IMR-90 (cell line): ENCODE measurements around the gene KBTBD6. TPM values are rescaled to one million over a fixed set of nuclear protein-coding genes. Genes with fewer than 3 reads are reported as not detected.

Source experiments
- ATAC-seq: fragments of 200-7000 bp; cut with Tn5 transposase; 2 replicates; pipeline ENCODE4 v1.9.1; 2020; ENCODE audit warnings: low read depth, mild to moderate bottlenecking, moderate library complexity
- BruUV-seq: library from RNA; stranded (reverse); fragments of 400-500 nt; replicated peaks from 2 replicates; lab custom pipeline; 2021; lab: Mats Ljungman, UMichigan
- CTCF ChIA-PET: fragments of 300-600 bp; formaldehyde crosslinking; extraction: SDS; loops from one replicate; lab custom pipeline; 2021; ENCODE audit warnings: antibody characterized with exemption; lab: Yijun Ruan, JAX
- POLR2A ChIA-PET: fragments of 300-600 bp; sonication (Branson Sonifier 250); formaldehyde crosslinking; loops from one replicate; lab custom pipeline; 2022; ENCODE audit warnings: antibody characterized with exemption; ENCODE audit not compliant: unreplicated experiment; lab: Charles Lee
- DNase-seq: peaks from one replicate; pipeline ENCODE4 v3.0.0; 2013
- H2AFZ ChIP-seq: replicated peaks from 2 replicates; pipeline ENCODE3; 2013; ENCODE audit warnings: low read length, mild to moderate bottlenecking; ENCODE audit not compliant: poor library complexity
- H2AK5ac ChIP-seq: 2 replicates; pipeline ENCODE4 v1.6.1; 2013; ENCODE audit warnings: low read depth, low read length, inconsistent platforms
- H2AK9ac ChIP-seq: replicated peaks from 2 replicates; pipeline ENCODE3; 2013; ENCODE audit warnings: mild to moderate bottlenecking, low read depth, low read length, moderate library complexity; ENCODE audit not compliant: poor library complexity
- H2BK120ac ChIP-seq: 2 replicates; pipeline ENCODE4 v1.6.1; 2013; ENCODE audit warnings: low read depth, low read length, inconsistent platforms
- H2BK15ac ChIP-seq: 3 replicates; pipeline ENCODE4 v1.6.1; 2013; ENCODE audit warnings: low read depth, low read length, inconsistent platforms
- H2BK20ac ChIP-seq: 2 replicates; pipeline ENCODE4 v1.6.1; 2013; ENCODE audit warnings: low read depth, mild to moderate bottlenecking, inconsistent platforms, low read length, moderate library complexity
- H2BK5ac ChIP-seq: 2 replicates; pipeline ENCODE4 v1.6.1; 2013; ENCODE audit warnings: mild to moderate bottlenecking, low read depth, low read length, inconsistent platforms; ENCODE audit not compliant: poor library complexity, severe bottlenecking
- H3K14ac ChIP-seq: replicated peaks from 2 replicates; pipeline ENCODE4 v1.6.1; 2013; ENCODE audit warnings: low read depth, low read length, inconsistent platforms
- H3K18ac ChIP-seq: 2 replicates; pipeline ENCODE4 v1.6.1; 2013; ENCODE audit warnings: low read depth, low read length, control low read depth
- H3K23ac ChIP-seq: 2 replicates; pipeline ENCODE4 v1.6.1; 2013; ENCODE audit warnings: low read depth, low read length, inconsistent platforms
- H3K27ac ChIP-seq: 2 replicates; pipeline ENCODE4 v1.5.1; 2013; ENCODE audit warnings: mild to moderate bottlenecking, control low read depth, low read length; ENCODE audit not compliant: insufficient read depth
- H3K27me3 ChIP-seq: 2 replicates; pipeline ENCODE4 v1.6.1; 2013; ENCODE audit warnings: low read length; ENCODE audit not compliant: control insufficient read depth, insufficient read depth
- H3K36me3 ChIP-seq: 2 replicates; pipeline ENCODE4 v1.6.1; 2013; ENCODE audit warnings: low read length, mixed read lengths; ENCODE audit not compliant: control insufficient read depth, insufficient read depth
- H3K4ac ChIP-seq: 2 replicates; pipeline ENCODE4 v1.6.1; 2013; ENCODE audit warnings: low read depth, low read length, inconsistent platforms
- H3K4me1 ChIP-seq: 2 replicates; pipeline ENCODE4 v1.6.1; 2013; ENCODE audit warnings: low read length, mixed read lengths; ENCODE audit not compliant: control insufficient read depth, insufficient read depth
- H3K4me2 ChIP-seq: 2 replicates; pipeline ENCODE4 v1.6.1; 2013; ENCODE audit warnings: low read depth, mild to moderate bottlenecking, control low read depth, low read length, moderate library complexity
- H3K4me3 ChIP-seq: 2 replicates; pipeline ENCODE4 v1.5.1; 2013; ENCODE audit warnings: low read depth, mild to moderate bottlenecking, control low read depth, low read length, moderate library complexity; ENCODE audit not compliant: insufficient read depth
- H3K56ac ChIP-seq: 2 replicates; pipeline ENCODE4 v1.6.1; 2013; ENCODE audit warnings: low read length, inconsistent platforms; ENCODE audit not compliant: insufficient read depth; ENCODE audit errors: extremely low read depth
- H3K79me1 ChIP-seq, 2 experiments: 2 replicates each; pipeline ENCODE4 v1.6.1; 2013; ENCODE audit warnings: low read length in 2 of 2, inconsistent platforms in 1 of 2, low read depth in 1 of 2
- H3K9ac ChIP-seq: 2 replicates; pipeline ENCODE4 v1.6.1; 2013; ENCODE audit warnings: low read depth, low read length, control low read depth
- H3K9me1 ChIP-seq: 2 replicates; pipeline ENCODE4 v1.6.1; 2013; ENCODE audit warnings: low read length, inconsistent platforms; ENCODE audit not compliant: insufficient read depth
- H3K9me3 ChIP-seq: 2 replicates; pipeline ENCODE4 v1.6.1; 2013; ENCODE audit warnings: low read length; ENCODE audit not compliant: control insufficient read depth, insufficient read depth
- H4K20me1 ChIP-seq: 2 replicates; pipeline ENCODE4 v1.6.1; 2013; ENCODE audit warnings: low read length, inconsistent platforms; ENCODE audit not compliant: insufficient read depth
- H4K5ac ChIP-seq: 2 replicates; pipeline ENCODE4 v1.6.1; 2013; ENCODE audit warnings: mild to moderate bottlenecking, low read depth, low read length, control low read depth
- H4K8ac ChIP-seq, 2 experiments: 2 replicates each; pipeline ENCODE4 v1.6.1; 2013; ENCODE audit warnings: low read depth in 2 of 2, low read length in 2 of 2, control low read depth in 1 of 2, inconsistent platforms in 1 of 2
- H4K91ac ChIP-seq: 2 replicates; pipeline ENCODE4 v1.6.1; 2013; ENCODE audit warnings: low read depth, low read length, inconsistent platforms; ENCODE audit not compliant: insufficient read depth
- BHLHE40 ChIP-seq: fragments of 150-350 bp; IDR thresholded peaks from 2 replicates; pipeline ENCODE4 v1.6.1; 2016; ENCODE audit warnings: mild to moderate bottlenecking, low read depth, low read length
- MAZ ChIP-seq: IDR thresholded peaks from 2 replicates; pipeline ENCODE4 v1.6.1; 2012; ENCODE audit warnings: low read depth, mild to moderate bottlenecking, low read length, improper control_type of control experiment, moderate library complexity, borderline replicate concordance
- POLR2A ChIP-seq: IDR thresholded peaks from 2 replicates; pipeline ENCODE4 v1.6.1; 2012; ENCODE audit warnings: mild to moderate bottlenecking, low read depth, low read length
- RAD21 ChIP-seq: IDR thresholded peaks from 2 replicates; pipeline ENCODE4 v1.6.1; 2012; ENCODE audit warnings: low read length, improper control_type of control experiment
- USF2 ChIP-seq: fragments of 150-350 bp; IDR thresholded peaks from 2 replicates; pipeline ENCODE4 v1.6.1; 2017; ENCODE audit warnings: mild to moderate bottlenecking, antibody characterized with exemption, low read length, low read depth
- WGBS, 2 experiments: methylation state at CpG; one replicate each; pipeline versions ENCODE4 v1.1.5 to v1.1.7; 2013; ENCODE audit warnings: missing lambda C conversion rate in 2 of 2; ENCODE audit not compliant: insufficient read length in 1 of 2; ENCODE audit errors: extremely low coverage in 2 of 2; 5-methylcytosine and 5-hydroxymethylcytosine counted together
- dilution Hi-C: fragments of 300-500 bp; cut with HindIII; formaldehyde crosslinking; loops from one replicate; pipeline ENCODE4 v1.14.3; 2018; ENCODE audit warnings: low sequenced_read_pairs; ENCODE audit not compliant: unreplicated experiment
- in situ Hi-C: fragments of 300-500 bp; cut with MboI; formaldehyde crosslinking; loops from 3 replicates; pipeline ENCODE4 v1.14.3; 2019; ENCODE audit warnings: low sequenced_read_pairs, inconsistent platforms, mixed read lengths
- intact Hi-C: fragments of 100-400 bp; cut with micrococcal nuclease; formaldehyde crosslinking; loops from 2 replicates; pipeline ENCODE4 v1.10.0; 2022
- polyA plus RNA-seq, 3 experiments: library from polyadenylated mRNA; depleted of rRNA; stranded (reverse); fragments of >200 nt; gene quantifications; 2 replicates each; pipeline ENCODE4 v1.2.3, GENCODE V29; 2012; ENCODE audit warnings: low replicate concordance in 1 of 3
- total RNA-seq: library from RNA; depleted of rRNA; stranded (reverse); fragments of >200 nt; gene quantifications from 2 replicates; pipeline ENCODE4 v1.2.3, GENCODE V29; 2012

Gene KBTBD6
- total and polyA plus RNA-seq, 2 of the 4 experiments (the other 2 are of a cell fraction): 3.6 to 14.7 TPM

GRCh38 chr13:41117869-41118268 lies 14.7 kb downstream of the KBTBD6 start:
- Histone ChIP-seq H3K9ac (no peak overlapping the region), H2AK5ac (no peak overlapping the region), H3K79me1 (no peaks in the 10 kb centered on the region), H3K14ac (no peak overlapping the region), H3K9me1 (no peaks in the 10 kb centered on the region), H4K91ac (no peak overlapping the region), H3K4me1 (no peaks in the 10 kb centered on the region), H3K56ac (no peak overlapping the region), H3K4ac (no peak overlapping the region), H3K18ac (no peak overlapping the region), H3K9me3 (no peaks in the 10 kb centered on the region), H3K4me3 (no peak overlapping the region), H4K5ac (no peak overlapping the region), H2BK5ac (no peak overlapping the region), H2AFZ (no peak overlapping the region), H2BK20ac (no peak overlapping the region), H3K27ac (no peak overlapping the region), H2BK120ac (no peak overlapping the region), H2AK9ac (no peak overlapping the region), H4K20me1 (no peaks in the 10 kb centered on the region), H3K36me3 (no peaks in the 10 kb centered on the region), H2BK15ac (no peak overlapping the region), H4K8ac (no peak overlapping the region), H3K23ac (no peak overlapping the region), H3K4me2 (no peak overlapping the region), H3K27me3 (no peaks in the 10 kb centered on the region)
- no peak for TF ChIP-seq POLR2A
- TF ChIP-seq USF2: no peak
- no peak for TF ChIP-seq BHLHE40
- TF ChIP-seq MAZ: no peak
- TF ChIP-seq RAD21: no peak
- dilution Hi-C loops (no loop called here), in situ Hi-C loops (no loop called here), intact Hi-C loops (no loop called here)
- BruUV-seq: no TSS peak
- DNase-seq: no peak
- no CpG with 5 or more reads among the region's 4 CpGs for WGBS, 2 experiments
- ATAC-seq: no peak
- POLR2A ChIA-PET: no interaction called here
- CTCF ChIA-PET: interaction anchor here (1.0 kb wide), 1 partner anchor 9 kb away, joined by 3 read pairs; no protein-coding TSS in a partner anchor
